Anterior cingulate cortex (tissue), 58 donors: Measurements from ENCODE around the gene PFDN4.

ENCODE experiments used
- DNase-seq, 58 donors: peaks; one replicate each; lab custom pipeline; 2025; lab: John Stamatoyannopoulos, UW

PFDN4 gene

DNA sequence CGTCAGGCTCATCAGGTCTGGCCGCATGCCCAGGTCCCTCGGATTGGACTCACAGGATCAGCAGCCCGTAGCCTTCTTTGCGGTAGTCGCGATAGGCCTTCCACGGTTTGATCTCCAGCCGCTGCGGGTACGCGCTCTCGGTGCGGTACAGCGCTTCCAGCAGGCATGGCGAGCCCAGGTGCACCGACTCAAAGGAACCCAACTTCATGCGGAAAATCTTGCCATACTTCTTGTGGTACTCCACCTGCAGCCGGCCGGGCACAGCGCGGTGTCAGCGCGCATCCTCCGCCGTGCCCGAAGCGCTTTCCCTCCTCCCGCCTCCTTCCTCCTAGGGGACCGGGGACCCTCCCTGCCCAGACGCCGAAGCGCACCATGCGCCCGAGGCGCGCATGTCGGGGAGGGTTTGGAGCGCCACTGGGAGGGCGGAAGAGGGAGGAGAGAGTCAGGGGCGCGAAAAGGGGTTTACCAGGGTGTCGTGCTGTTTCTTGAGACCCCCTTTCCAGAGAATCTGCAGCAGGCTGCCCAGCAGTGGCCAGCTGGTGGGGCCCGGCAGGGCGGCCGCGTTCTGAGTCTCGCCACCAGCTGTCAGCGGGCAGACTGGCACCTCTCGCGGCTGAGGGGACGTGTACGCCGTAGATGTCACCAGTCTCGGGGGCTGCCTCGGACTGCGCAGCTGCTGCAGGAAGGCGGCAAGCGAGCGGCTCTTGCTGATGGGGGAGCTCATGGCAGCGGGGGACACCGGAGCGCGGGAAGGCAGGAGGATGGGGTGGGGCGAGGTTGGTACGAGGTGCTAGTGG lies 34.8 kb upstream of the PFDN4 start:
- DNase-seq = peak in 1 of 58 donors; percentile 26

DNA sequence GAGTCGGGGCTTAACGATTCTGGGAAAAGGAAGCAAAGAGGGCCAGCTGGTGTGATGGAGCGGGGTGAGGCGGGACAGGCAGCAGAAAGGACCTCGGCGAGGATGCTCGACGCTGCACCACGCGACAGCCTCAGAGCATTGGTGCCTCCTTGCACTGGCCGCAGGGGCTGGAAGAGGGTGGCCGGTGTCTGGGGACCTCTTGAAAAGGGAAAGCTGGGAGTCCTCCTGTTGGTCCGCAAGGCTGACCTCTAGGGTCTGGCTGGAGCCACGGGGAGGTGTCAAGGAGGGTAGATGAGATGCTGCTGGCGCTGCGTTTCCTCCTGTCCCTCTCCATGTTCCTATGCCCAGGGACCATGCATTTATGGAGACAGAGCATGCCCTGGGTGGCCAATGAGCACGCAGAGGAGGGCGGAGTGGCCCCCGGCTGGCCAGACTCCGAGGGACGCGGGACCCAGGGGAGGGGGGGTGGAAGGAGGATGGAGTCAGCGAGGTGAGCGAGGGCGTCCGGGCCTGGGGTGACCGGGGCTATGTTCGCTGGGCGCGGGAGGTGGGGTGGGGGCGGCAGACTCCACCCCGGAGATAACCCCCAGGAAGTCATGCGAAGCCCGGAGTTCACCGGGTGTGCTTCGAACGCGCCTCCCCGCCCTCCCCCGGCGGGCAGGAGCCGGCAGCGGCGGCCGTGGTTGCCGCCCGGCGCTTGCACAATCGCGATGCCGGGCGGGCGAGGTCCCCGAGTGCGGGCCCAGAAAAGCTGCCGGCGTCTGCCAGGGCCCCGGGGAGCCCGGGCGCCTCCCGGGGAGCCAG lies 34.0 kb upstream of the PFDN4 start, which contains the start of gene CYP24A1:
Gene CYP24A1, minus strand, starts transcription at position 334 of the 804 bp plus-strand sequence. CDS start 407 bp downstream, outside the sequence.
- DNase-seq = no peak

DNA sequence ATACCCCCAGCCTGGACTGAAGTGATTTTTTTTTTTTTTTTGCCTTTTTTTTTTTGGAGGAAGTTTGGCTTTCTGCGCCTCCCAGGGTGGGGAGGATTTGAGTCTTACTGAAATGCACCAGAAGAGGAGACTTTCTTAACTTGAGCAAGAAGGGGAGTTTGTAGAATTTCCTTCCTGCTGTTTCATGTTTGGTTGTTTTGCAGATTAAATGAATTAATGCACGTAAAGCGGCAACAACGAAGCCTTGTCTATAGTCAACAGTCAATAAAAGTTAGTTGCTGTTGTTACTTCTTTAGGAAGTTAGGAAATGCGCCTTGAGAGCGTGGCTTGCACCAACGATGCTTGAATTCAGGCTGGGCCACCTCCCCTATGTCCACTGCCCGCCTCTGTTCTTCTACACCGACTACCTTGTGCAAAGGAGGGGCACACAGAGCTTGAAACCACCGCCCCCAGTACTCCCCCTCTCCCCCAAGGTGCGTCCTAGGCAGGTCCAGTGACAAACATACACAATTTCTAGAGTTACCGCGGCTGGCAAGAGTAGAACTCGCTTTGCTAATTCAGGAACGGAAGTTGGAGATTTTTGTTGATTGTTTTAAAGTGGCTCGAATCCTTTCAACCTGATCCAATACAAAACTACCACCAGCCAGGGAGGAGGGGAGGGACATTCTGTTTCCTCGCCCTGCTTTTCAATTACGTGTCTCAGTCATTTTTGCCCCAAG lies 33.3 kb upstream of the PFDN4 start:
- no peak for DNase-seq

DNA sequence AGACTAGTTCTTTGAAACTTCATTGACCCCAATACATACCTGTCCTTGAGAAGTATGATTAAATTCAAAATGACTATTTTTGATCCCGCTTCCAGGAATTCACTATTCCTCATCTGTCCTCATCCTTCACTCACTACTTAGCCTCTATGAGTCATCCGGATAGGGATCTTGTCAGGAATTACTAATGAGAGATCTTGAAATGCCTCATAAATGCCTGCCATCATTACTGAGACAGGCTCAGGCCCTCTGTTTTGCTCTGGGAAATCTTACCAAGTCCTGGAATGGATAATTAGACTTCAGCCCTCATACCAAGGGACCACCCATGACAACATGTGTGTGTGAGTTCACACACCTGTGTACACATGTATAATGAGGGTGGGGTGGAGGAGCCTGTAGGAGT lies 31.3 kb upstream of the PFDN4 start:
- no peak for DNase-seq

DNA sequence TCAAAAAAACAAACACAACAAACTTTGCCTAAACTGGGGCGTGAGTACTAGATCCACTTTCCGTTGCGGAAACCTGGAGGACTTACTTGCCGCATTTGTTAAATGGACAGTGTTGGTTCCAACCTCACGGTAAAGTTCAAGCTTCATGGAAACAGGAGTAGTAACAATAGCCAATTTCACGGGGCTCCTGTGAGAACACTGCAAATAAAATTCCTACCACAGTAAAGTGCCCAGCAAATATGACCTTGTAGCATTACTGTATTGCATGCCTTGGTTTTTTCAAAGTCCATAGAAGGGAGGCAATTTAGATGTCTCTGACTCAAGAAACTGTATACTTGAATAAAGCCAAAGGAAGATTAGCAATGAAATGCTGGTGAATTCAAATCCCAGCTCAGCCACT lies 30.5 kb upstream of the PFDN4 start:
- DNase-seq = no peak

DNA sequence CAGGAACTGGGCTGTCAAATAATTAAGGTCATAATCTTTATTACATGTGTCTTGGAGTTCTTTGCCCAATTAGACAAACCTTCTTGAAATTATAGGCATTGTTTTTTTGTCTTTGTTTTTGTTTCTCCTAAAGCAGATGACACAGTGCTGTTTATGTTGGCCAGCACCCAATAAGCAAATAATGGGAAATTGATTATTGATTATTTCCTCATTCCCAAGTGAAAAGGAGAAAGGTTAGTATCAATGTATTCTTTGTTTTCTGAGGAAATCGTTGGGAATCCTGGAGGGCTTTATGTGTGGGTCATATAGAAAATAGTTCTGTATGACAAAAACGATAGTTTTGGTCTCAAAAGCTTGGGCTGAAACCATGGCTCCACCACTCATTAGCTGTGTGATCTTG lies 29.6 kb upstream of the PFDN4 start:
- no peak for DNase-seq

DNA sequence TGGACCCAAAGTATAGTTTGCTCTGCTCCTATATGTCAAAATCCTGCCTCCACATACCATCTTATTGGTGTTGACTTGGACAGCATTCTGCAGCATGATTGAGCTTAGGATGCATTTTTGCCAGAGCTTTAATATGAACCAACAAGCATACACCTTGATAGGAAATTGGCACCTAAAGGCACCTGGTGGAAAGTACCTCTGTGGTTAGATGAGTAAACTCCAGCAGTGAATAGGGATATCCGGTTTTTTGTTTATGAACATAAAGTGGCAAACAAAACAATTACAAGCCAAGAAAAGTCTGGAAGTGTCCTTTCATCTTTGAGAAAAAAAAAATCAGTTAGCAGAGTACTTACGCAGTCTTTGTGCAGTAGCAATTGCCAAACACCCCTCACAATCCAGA lies 27.9 kb upstream of the PFDN4 start:
- no peak for DNase-seq

DNA sequence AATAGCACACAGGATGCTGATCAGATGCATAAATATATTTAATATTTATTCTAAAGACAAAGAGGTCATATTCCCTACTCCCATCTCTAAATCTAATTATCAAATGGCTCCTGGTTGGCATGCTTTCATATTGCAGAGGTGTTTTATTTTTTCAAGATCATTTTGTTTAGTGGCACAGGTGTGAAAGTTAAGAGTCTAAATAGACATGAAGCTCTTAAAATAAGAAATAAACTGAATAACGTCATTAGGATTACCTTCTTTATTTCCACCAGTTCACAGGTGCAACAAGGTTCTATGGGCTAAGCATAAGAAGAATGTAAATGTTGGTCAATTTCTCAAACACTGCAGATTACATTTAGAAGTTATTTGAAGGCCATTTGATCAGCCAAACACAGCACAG lies 27.0 kb upstream of the PFDN4 start:
- DNase-seq = no peak

DNA sequence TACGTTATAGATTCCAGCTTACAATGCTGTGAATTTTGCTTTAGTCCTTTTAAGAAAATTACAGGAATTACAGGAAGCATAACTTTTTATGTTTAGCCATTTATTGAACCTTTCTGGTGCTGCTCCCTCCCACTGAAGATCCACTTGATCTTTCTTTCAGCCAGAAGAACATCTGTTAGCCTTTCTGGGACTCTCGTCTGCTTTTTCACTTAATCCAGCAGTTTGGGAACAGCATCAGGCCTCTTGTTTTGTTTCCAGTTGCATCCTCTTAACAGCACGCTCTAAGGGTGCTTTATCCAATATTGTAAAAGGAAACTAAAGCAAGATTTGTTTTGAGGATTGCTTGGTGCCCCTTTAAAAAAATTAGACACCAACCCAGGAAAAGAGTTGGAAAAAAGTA lies 23.8 kb upstream of the PFDN4 start:
- DNase-seq = no peak

DNA sequence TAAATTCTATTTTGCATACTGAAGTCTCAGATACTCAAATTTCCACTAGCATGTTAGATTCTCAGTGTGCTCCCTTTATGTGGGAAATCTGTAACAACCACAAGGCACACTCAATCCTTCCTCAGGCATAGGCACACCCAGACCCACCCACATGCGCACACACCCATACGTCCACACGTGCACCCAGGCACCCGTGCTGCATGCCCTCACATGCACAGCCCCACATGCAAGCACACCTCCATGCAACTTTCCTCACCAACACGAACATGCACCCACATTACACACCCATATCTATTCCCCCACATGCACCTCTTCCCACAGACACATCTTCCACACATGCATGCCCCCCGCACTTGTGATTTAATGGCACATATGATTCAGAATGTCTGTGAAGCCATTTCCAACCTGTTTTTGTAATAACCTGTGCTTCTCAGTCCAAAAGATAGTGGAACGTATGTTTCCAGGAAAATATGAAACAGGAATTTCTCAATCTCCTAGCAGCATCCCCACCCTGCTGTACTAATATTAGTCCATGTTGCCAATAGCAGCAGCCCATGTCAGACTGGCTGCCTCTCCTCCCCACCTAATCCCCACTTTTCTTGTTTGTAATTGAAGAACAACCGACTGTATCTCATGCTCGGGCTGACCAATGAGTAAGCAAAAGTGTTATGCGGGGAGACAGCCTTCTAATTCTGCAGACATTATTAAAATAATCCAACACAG lies 22.8 kb upstream of the PFDN4 start:
- peak in 1 of 58 donors; percentile 12 for DNase-seq

DNA sequence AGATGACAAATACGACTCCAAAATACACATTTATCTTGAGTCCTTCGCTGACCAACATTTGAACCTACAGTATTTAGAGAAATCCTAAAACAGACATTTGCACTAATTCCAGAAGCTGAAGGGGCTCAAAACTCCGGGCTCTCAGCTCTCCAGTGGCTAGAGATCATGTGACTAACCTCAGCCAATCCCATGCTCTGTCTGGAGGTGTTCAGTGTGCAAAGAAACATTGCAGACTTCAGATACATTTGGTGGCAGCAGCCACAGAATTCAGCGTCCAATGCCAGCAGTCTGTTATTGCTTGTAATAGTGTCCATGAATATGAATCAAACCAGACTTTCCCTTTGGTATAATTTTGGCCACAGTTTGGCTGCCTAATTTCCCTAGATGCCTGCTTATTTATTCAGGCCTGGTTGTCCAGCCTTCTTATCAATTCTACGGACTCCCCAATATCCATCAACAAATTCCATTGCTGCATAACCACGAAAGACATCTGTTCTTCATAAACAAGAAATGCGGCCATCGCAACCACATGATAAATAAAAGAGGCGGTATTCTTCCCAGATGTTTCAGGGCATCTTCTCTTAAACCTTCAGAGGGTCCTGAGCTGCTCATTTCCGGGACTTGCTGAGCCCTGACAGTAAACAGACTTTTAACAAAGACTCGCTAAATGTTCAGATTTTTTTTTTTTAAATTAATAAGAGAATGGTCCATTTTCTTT lies 19.6 kb upstream of the PFDN4 start:
- no peak for DNase-seq

DNA sequence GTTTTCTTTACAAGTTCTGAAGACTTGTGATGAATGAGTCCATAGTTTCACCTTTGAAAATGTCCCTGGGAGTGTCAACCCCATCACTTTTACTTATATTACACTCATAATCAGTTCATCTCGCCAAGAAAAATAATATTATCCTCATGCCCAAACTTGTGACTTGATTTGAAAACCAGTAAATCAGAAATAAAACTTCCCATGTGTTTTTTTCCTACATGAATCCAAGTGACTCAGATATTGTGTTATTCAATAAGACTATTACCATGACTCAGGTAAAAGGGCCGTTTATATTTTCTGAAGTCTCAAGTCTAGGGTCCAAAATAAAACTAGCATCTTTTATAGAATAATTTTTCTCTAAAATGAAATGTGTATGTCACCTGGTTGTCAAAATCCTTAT lies 18.3 kb upstream of the PFDN4 start:
- no peak for DNase-seq

DNA sequence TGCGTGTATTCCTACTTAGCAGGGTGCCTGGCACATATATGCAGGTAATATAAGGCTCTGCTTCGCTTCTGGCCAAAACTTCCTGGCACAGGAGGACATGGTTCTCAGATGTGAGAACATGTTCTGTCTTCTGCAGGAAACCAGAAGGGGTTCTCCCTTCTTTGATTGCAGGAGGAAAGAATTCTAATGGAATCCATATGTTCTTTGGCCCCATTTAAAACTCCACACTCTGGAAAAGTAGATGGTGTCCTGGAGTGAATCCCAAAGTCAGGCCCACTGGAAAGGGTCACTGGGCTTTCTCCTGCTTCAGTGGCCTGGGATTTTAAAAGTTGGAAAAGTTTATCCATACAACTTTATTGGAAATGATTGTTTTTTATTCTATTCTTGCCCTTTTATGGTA lies 17.7 kb upstream of the PFDN4 start:
- no peak for DNase-seq

DNA sequence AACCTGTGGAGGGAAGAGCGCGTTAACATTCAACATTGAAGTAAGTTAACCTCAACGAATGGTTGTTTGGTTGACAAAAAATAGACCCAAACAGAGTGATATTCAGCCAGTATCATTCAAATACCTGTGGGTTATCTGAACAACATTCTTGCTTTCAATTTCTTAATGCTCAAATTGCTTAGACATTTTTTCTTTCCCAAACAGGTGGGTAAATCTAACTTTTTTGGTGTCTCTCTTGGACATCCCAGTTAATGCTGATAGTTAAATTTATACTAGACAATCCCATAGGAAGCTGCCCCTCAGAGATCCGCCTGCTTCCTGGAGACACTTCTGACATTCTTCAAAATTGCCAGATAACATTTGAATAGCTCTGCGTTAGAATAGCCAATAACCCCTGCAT lies 14.1 kb upstream of the PFDN4 start:
- DNase-seq = no peak

DNA sequence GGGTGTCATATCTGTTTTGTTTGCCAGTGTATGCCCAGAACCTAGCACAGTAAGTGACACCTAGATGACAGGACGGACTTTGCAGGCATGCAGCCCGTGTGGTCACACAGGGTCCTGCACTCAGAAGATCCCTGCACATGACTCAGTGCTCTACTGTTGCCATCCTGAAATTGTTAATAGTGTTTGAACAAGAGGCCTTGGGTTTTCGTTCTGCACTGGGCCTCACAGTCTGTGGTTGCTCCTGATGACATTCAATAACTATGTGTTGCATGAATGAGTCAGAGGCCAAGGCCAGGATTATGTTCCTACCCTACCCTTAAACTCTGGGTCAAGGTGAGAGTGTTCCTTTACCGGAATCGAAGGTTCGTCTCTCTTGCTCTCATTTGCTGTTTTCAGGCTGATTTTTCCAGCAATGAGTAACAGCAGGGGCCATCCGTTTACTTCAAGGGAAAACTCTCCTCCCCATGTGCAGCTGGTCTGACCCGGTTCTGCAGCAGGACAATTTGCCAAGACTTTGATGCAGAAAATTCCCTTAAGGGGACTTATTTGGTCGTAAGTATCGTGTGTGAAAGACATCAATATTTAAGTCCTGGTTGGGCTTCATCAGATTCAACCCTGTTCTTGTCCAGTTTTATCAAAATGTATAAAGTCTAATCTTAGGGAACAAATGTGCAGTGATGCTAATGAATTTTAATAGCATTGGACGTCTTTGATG lies 13.0 kb upstream of the PFDN4 start:
- DNase-seq = no peak

DNA sequence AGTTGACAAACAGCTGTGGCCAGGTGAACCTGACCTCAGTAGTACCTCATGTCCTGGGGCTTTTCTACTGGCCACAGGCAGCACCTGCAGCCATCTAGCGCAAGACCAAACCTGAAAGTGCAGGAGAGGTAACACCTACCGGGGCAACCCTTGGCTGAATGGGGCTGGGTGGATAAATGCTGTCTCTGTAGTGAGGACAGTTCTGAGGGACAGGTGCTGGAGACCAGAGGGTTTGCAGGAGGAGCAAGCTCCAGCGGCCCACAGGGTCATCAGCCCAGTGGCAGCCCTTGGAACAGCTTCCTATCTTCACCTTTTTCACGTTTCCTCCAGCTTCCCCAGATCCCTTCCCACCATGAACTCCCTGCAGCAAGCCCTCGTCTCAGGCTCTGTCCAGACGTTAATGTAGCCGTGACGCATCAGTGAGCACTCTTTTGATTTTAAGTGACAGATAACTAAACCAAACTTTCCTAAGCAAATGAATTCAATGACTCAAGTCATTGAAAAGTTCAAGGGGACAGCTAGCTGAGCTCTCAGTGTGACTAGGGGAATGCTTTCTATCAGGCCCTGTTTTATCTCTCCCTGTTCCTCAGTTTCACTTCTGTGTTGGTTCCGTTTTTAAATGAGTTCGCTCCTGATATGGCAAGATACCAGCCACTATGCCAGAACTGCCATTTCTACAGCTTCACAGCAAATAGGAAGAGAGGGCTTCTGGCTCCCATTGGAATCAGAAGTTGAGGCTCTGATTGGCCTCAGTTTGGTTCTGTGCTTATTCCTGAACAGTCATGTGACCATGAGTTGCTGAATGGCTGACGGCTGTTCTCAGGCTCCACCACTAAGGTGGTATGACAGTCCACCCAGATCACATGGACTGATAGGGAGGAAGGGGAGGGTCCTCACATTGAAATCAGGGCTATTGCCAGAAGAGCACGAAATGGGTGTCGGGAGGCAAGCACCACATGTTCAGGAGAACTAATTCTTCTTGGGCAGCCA lies 12.1 kb upstream of the PFDN4 start:
- peak in 1 of 58 donors; percentile 8 for DNase-seq

DNA sequence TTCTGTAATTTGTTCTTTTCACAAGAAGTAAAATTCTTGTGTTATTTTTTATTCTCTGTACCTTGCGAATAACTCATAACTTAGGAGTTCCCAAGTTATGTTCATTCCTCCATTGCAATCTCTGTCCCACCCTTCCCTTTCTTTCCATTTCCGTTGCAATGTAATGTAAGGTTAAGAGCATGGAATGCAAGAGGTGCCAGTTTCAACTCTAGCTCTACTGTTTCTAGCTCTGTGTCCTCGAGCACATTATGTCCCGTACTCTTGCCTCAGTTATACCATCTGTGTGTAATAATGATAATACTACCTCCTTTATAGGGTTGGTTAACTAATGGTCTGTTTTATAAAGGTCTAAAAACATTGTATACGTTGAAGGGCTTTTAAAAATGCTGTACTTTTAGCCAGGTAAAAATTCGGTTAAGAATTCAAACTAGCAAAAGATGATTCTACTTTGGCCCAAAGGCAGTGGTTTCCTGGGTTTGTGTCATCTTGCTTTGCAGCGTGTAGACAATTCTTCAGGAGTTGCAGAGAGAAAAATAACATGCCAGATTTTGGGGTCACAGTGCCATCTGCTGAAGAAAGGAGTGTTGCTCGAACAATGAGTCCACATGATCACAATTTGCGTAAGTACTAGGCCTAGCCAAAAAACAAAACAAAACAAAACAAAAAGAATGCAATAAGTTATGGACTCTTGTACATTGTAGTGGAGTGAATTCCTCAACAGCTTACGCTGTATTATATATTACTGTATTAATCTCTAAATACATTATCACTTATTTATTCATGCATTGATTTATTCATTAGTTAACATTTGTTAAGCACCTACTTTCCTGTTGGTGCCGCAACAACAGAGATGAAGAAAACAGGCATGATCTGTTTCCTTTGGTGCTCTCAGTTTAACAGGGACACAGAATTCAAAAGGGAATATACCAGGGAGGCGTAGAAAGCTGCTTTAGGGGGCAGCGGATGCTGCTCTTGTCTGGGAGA lies 10.0 kb upstream of the PFDN4 start:
- DNase-seq = no peak
